A673 (cell line): ENCODE results near the gene MYO5A.

Experiments used
- CTCF ChIP-seq: fragments of 300-800, 200-600 bp; sonication (generic); conservative IDR thresholded peaks from 2 replicates; pipeline ENCODE4 v1.5.1; 2017; ENCODE audit warnings: low read depth, mild to moderate bottlenecking, antibody characterized with exemption, low read length, moderate library complexity, mixed read lengths
- EZH2 ChIP-seq: fragments of 200-600 bp; sonication (generic); IDR thresholded peaks from 2 replicates; pipeline ENCODE4 v1.6.1; 2017; ENCODE audit warnings: borderline replicate concordance, low read depth, mild to moderate bottlenecking, mixed read lengths, antibody characterized with exemption, low read length; ENCODE audit not compliant: poor library complexity, severe bottlenecking

- TF ChIP-seq CTCF (no peak), EZH2 (no peak)
These were observed 90.6 kb downstream of the MYO5A start for GRCh38 chr15:52438047-52438446.
